HG02973 (cell line): ENCODE results near the gene RHBDF2.

Experiments used
- ATAC-seq: cut with Tn5 transposase; IDR thresholded peaks from one replicate; pipeline ENCODE4 v1.9.1; 2021; ENCODE audit warnings: moderate library complexity; ENCODE audit not compliant: unreplicated experiment

The RHBDF2 gene

DNA sequence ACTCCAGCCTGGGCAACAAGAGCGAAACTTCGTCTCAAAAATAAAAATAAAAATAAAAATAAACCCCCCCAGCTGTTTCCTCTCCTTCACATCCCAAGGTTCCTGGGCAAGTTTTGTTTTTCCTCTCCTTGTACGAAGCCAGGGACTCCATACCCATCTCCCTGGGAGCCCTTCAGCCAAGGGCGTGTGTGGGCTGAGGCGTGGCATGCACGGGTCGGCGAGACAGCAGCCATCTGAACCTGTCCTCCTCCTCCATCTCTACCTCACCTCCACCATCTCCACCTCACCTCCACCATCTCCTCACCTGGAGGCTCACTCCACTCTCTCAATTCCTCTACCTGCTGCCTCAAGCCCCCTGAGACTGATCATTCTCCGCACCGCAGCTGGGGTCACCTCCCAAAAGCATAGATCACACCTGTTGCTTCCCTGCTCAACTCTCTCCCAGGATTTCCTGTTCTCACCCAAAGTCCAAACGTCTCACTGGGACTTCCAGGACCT is 16.9 kb downstream of the RHBDF2 start:
- ATAC-seq = no peak

- ATAC-seq = peak; percentile 44
Observed at GRCh38 chr17:76481071-76481655, 20.1 kb downstream of the RHBDF2 start.

DNA sequence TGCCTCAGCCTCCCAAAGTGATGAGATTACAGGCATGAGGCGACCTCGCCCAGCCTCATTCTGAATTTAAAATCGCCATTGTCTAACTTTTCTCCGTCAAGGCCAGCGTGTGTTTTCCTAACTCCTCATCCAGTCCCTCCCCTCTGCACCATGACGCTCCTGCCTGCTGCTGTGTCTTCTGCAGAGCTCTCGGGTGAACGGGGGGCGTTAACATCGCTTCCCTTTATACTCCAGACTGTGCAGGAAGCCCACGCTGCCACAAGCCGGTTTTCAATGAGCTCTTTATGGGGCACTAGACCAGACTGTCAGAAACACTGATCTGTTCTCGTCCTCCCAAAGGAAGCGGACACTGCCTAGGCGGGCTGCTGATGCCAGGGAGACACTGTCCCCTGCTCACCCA is 20.6 kb downstream of the RHBDF2 start:
- peak; percentile 3 for ATAC-seq

GRCh38 chr17:76479515-76480060 is 21.6 kb downstream of the RHBDF2 start:
- ATAC-seq = no peak

- ATAC-seq = no peak
Observed at GRCh38 chr17:76478730-76479514, 22.3 kb downstream of the RHBDF2 start.

GRCh38 chr17:76478097-76478496 is 23.1 kb downstream of the RHBDF2 start:
- ATAC-seq = no peak

- no peak for ATAC-seq
Observed at GRCh38 chr17:76477576-76477975, 23.6 kb downstream of the RHBDF2 start.

- ATAC-seq = no peak
Observed at GRCh38 chr17:76476736-76477135, 24.5 kb downstream of the RHBDF2 start.

DNA sequence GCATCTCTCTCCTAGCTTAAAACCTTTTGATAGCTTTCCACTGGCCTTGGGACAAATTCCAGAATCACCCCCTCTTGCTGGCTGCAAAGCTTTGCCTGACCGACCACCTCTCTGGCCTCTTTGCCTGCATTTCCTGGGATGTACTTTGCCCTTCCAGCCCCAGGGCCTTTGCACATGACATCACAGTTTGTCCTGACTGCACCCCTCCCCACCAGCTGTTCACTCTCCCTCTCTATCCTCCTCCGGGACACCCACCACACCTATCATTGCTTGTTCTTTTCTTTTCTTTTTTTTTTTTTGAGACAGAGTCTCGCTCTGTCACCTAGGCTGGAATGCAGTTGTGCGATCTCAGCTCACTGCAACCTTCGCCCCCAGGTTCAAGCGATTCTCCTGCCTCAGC is 25.9 kb downstream of the RHBDF2 start:
- no peak for ATAC-seq

DNA sequence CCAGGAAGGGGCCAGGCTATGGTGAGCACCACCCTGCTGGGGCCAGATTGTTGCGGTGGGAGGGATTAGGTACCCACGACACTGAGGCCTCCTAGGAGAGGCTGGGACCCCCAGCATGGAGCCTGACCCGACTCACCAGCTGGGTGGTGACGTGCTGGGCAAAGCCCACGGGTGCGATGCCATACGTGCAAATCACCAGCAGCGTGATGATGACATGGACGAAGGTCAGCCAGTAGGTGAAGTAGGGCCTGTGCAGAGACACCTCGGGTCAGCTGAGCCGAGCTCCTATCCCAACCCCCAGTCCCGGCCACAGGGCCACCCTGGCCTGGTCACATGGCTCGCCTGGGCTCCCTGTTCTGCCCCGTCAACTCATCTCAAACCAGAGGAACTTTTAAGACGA is 26.3 kb downstream of the RHBDF2 start:
- ATAC-seq = no peak

DNA sequence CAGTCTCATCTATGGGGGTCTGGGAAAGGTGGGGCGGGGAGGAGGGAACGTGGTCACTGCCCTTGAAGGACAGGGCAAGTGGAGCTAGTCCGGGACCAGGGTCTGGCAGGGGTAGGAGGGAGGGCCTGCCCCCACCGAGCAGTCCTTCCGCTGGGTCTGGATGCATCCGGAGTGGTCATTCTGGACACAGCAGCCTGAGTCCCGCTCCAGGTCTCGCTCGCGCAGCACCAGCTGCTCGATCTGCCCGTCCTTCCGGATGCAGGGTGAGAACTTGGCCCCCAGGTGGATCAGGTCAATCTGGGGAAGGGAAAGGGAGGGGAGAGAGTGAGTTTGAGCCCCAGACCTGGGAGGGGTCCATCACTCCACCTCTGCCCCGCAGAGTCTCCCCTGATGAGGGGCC is 27.0 kb downstream of the RHBDF2 start:
- no peak for ATAC-seq

DNA sequence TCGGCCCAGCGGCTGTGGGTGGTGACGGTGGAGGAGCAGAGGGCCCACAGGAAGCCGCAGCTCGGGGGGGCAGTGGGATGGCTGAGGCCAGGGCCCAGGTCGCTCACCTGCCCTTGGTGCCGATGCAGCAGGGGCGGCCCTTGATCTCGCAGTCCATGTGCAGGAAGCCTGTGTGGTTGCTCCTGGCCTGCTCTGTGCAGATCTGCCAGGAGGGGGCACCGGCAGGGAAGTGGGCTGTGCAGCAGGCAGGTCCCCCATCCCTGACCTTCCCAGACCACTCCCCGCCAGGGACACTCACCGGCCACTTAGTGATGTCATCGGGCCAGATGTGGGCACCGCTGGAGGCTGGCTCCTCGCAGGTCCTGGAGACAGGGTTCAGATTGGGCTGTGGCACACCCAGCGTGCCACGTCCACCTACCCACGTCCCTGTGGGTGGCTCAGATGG is 27.7 kb downstream of the RHBDF2 start:
- ATAC-seq = no peak

- ATAC-seq = no peak
Observed at GRCh38 chr17:76472726-76473125, 28.5 kb downstream of the RHBDF2 start.

- no peak for ATAC-seq
Observed at GRCh38 chr17:76472258-76472645, 29.0 kb downstream of the RHBDF2 start.

DNA sequence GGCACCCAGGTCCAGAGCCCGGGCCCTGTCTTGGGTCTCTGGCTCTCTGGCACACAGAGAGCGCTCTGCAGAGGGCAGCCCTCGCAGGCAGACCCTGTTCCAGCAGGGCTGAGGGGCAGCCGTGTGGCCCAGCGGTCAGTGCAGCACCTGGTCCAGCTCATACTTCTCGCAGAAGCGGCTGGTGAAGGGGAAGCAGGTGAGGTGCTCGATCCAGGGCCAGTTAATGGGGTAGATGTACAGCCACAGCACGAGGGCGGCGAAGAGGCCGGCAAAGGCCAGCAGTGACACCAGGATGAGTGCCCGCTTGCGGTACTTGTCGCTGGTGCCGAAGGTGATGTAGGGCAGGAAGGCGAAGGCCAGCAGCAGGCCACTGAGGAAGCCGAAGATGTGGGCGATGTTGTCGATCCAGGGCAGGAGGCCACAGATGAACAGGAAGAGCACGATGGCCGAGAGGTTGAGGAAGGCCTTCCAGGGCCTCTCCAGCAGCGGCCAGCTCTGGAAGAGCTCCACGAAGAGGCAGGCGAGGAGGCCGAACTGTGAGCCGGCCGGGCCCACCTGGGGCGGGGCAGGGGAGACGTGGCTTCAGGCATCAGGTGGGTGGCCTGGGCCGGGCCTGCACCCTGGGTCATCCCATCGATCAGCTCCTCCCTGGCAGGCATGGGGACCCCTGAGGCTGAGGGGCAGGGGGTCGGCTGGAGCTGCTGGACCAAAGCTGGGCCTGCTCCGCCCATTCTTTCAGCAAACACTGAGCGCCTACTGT is 29.5 kb downstream of the RHBDF2 start:
- ATAC-seq = no peak

- ATAC-seq = no peak
Observed at GRCh38 chr17:76469991-76470739, 31.1 kb downstream of the RHBDF2 start.

- ATAC-seq = no peak
Observed at GRCh38 chr17:76469076-76469990, 31.9 kb downstream of the RHBDF2 start.

DNA sequence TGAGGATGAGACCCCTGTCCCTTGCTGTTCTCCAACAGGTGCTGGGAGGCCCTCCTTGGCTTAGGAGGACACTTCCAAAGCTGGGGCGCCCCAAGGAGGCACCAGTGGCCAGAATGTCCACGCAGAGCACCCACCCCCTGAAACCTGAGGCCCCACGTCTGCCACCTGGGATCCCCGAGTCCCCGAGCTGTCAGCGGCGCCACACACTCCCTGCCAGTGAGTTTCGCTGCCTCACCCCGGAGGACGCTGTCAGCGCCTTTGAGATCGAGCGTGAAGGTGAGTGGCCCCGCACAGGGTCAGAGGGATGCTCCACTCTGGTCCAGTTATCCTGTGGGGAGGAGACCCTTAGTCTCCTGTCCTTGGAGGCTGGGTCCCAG is 32.6 kb downstream of the RHBDF2 start:
- no peak for ATAC-seq

- ATAC-seq = no peak
Observed at GRCh38 chr17:76467809-76468633, 33.2 kb downstream of the RHBDF2 start.
